T-helper 22 cell (primary cell): Measurements from ENCODE around the gene COL8A1.

Source experiments
- DNase-seq: peaks from one replicate; pipeline ENCODE4 v3.0.0-alpha.2; 2020; ENCODE audit warnings: low read depth

Gene COL8A1

GRCh38 chr3:99639579-99639978 is 1.2 kb downstream of the COL8A1 start:
- no peak for DNase-seq

GRCh38 chr3:99640214-99640851 is 1.9 kb downstream of the COL8A1 start:
- DNase-seq, result no peak

- DNase-seq, result no peak
Observed at GRCh38 chr3:99641480-99641879, 3.1 kb downstream of the COL8A1 start.

- DNase-seq, result no peak
Observed at GRCh38 chr3:99641982-99642381, 3.6 kb downstream of the COL8A1 start.

GRCh38 chr3:99644017-99644416 is 5.6 kb downstream of the COL8A1 start:
- no peak for DNase-seq

GRCh38 chr3:99644746-99645145 is 6.4 kb downstream of the COL8A1 start:
- no peak for DNase-seq

GRCh38 chr3:99645277-99646106 is 7.1 kb downstream of the COL8A1 start:
- no peak for DNase-seq

GRCh38 chr3:99646107-99646435 is 7.7 kb downstream of the COL8A1 start:
- DNase-seq, result no peak

GRCh38 chr3:99647081-99647480 is 8.7 kb downstream of the COL8A1 start:
- DNase-seq, result no peak

- no peak for DNase-seq
Observed at GRCh38 chr3:99648101-99648500, 9.7 kb downstream of the COL8A1 start.

GRCh38 chr3:99648516-99648915 is 10.1 kb downstream of the COL8A1 start:
- DNase-seq, result no peak

- no peak for DNase-seq
Observed at GRCh38 chr3:99651531-99651930, 13.1 kb downstream of the COL8A1 start.

GRCh38 chr3:99656624-99657023 is 18.2 kb downstream of the COL8A1 start:
- DNase-seq, result no peak

- no peak for DNase-seq
Observed at GRCh38 chr3:99658274-99658673, 19.9 kb downstream of the COL8A1 start.

- no peak for DNase-seq
Observed at GRCh38 chr3:99659032-99659431, 20.6 kb downstream of the COL8A1 start.

GRCh38 chr3:99659951-99660350 is 21.6 kb downstream of the COL8A1 start:
- no peak for DNase-seq

- no peak for DNase-seq
Observed at GRCh38 chr3:99662838-99663570, 24.6 kb downstream of the COL8A1 start.

GRCh38 chr3:99663977-99664376 is 25.6 kb downstream of the COL8A1 start:
- DNase-seq, result no peak

- DNase-seq, result no peak
Observed at GRCh38 chr3:99665017-99665416, 26.6 kb downstream of the COL8A1 start.

GRCh38 chr3:99666201-99666600 is 27.8 kb downstream of the COL8A1 start:
- DNase-seq, result no peak

GRCh38 chr3:99668044-99668443 is 29.6 kb downstream of the COL8A1 start:
- DNase-seq, result no peak

- no peak for DNase-seq
Observed at GRCh38 chr3:99669879-99670555, 31.6 kb downstream of the COL8A1 start.

- DNase-seq, result no peak
Observed at GRCh38 chr3:99670556-99670950, 32.2 kb downstream of the COL8A1 start.
